Thoracic aorta (tissue), 2 donors: ENCODE measurements around the gene SHC1. TPM values are rescaled to one million over a fixed set of nuclear protein-coding genes. Genes with fewer than 3 reads are reported as not detected.
"Not testable (repeated sequence)": the region's sequence is repeated elsewhere in the genome, so short reads cannot be mapped to it uniquely, and the experiment has no call there.

Experiments
- ATAC-seq: fragments of 150-250 bp; one replicate; pipeline ENCODE4 v1.8.0; 2017; ENCODE audit warnings: low read depth; ENCODE audit not compliant: insufficient number of reproducible peaks, low FRiP score
- DNase-seq: peaks from one replicate; pipeline ENCODE4 v3.0.0-alpha.2; 2020; ENCODE audit warnings: low spot score
- H3K27ac ChIP-seq, 2 donors: fragments of 200-600 bp; sonication (generic); 1 replicate in 1 of 2; 2 replicates in 1 of 2; pipeline ENCODE4 v1.5.1; 2016; ENCODE audit warnings: mild to moderate bottlenecking in 2 of 2, moderate library complexity in 2 of 2
- H3K27me3 ChIP-seq: fragments of 200-600 bp; sonication (generic); replicated peaks from 2 replicates; pipeline ENCODE4 v1.6.0; 2016; ENCODE audit warnings: mild to moderate bottlenecking; ENCODE audit not compliant: insufficient read depth
- H3K36me3 ChIP-seq: fragments of 200-600 bp; sonication (generic); one replicate; pipeline ENCODE4 v1.5.1; 2016
- H3K4me1 ChIP-seq, 2 donors: fragments of 200-600 bp; sonication (generic); 1 replicate in 1 of 2; 2 replicates in 1 of 2; pipeline versions ENCODE4 v1.5.1 to v1.6.0; 2016; ENCODE audit warnings: low read depth in 2 of 2, mild to moderate bottlenecking in 1 of 2; ENCODE audit not compliant: control insufficient read depth in 1 of 2
- H3K4me3 ChIP-seq: fragments of 200-600 bp; sonication (generic); 2 replicates; pipeline ENCODE4 v1.5.1; 2016; ENCODE audit warnings: mild to moderate bottlenecking
- H3K9me3 ChIP-seq: fragments of 200-600 bp; sonication (generic); 2 replicates; pipeline ENCODE4 v1.5.1; 2016
- total RNA-seq, 2 donors: library from RNA; depleted of rRNA; stranded (reverse); fragments of >200 nt; gene quantifications; one replicate each; pipeline versions ENCODE4 v1.1.0 to v1.2.3, GENCODE V29; 2016
- TF ChIP-seq, protein P1 (sequence below): fragments of 200-600 bp; sonication (generic); IDR thresholded peaks from one replicate; pipeline ENCODE4 v1.5.1; 2019; ENCODE audit warnings: antibody characterized with exemption

Gene SHC1
- total RNA-seq, 2 donors from 2014 or later, result 129 to 174 TPM

GRCh38 chr1:154988058-154988954, 17.8 kb upstream of the SHC1 start:
- H3K4me3 ChIP-seq, result no peak overlapping the region
- H3K27me3 ChIP-seq, result no peaks in the 10 kb centered on the region
- no peak for ATAC-seq
- TF ChIP-seq, protein P1, sequence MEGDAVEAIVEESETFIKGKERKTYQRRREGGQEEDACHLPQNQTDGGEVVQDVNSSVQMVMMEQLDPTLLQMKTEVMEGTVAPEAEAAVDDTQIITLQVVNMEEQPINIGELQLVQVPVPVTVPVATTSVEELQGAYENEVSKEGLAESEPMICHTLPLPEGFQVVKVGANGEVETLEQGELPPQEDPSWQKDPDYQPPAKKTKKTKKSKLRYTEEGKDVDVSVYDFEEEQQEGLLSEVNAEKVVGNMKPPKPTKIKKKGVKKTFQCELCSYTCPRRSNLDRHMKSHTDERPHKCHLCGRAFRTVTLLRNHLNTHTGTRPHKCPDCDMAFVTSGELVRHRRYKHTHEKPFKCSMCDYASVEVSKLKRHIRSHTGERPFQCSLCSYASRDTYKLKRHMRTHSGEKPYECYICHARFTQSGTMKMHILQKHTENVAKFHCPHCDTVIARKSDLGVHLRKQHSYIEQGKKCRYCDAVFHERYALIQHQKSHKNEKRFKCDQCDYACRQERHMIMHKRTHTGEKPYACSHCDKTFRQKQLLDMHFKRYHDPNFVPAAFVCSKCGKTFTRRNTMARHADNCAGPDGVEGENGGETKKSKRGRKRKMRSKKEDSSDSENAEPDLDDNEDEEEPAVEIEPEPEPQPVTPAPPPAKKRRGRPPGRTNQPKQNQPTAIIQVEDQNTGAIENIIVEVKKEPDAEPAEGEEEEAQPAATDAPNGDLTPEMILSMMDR, result no peak
- H3K27ac ChIP-seq, result no peak overlapping the region
- DNase-seq, result no peak
- no peaks in the 10 kb centered on the region for H3K9me3 ChIP-seq
- peaks cover 17% of the 10 kb centered on the region for H3K36me3 ChIP-seq
- H3K4me1 ChIP-seq, result peaks cover 6 to 9% of the 10 kb centered on the region in 2 donors

DNA sequence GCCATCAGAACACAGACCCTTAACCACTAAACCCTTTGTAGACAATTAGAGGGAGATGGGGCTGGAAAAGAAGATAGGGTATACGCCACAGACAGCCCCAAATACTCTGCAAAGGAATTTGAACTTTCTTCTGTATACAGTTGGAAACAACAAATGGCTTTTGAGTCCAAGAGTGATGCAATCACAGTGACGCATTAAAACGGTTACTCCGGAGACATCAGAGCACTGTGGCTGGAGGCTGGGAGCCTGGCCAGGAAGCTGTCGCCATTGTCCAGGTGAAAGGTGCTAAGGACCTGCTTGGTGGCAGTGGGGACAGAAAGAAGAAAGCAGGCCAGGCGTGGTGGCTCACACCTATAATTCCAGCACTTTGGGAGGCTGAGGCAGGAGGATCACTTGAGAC, 16.8 kb upstream of the SHC1 start:
- Histone ChIP-seq H3K36me3 (peaks cover 17% of the 10 kb centered on the region), H3K9me3 (no peaks in the 10 kb centered on the region), H3K27ac (no peak overlapping the region), H3K4me1 (peaks cover 9 to 15% of the 10 kb centered on the region in 2 donors), H3K27me3 (no peaks in the 10 kb centered on the region), H3K4me3 (no peak overlapping the region)
- ATAC-seq (no peak), DNase-seq (no peak)
- TF ChIP-seq, protein P1, result no peak

- H3K4me3 ChIP-seq, H3K27me3 ChIP-seq, H3K27ac ChIP-seq, H3K9me3 ChIP-seq, ATAC-seq, DNase-seq: not testable (repeated sequence)
- H3K36me3 ChIP-seq, result peaks cover 17% of the 10 kb centered on the region
- H3K4me1 ChIP-seq, result peaks cover 9 to 16% of the 10 kb centered on the region in 2 donors
Measured at GRCh38 chr1:154986736-154987135, 16.2 kb upstream of the SHC1 start.

DNA sequence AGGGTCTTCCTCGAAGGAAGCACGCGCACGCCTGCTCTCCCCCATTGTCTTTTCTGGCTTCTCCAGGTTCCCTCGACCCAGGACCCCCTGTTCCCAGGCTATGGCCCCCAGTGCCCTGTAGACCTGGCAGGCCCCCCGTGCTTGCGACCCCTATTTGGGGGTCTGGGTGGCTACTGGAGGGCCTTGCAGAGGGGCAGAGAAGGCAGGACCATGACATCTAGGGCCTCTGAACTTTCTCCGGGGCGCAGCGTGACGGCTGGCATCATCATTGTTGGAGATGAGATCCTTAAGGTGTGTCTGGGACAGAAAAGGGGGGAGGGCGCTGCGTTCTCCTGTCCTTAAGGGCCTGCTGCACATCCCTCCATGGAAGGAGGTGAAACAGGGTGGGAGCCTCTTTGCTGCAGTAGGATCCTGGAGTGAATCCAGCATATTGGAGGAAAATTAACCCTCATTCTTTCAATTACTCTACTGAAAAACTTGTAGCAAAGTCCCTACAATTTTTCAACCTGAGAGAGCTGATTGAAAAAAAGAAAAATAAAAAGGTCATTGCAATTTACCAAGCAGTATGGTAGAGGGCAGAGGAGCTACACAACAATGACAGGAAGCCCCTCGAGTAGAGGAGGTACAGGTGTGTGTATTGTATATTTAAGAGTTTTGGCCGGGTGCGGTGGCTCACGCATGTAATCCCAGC, 13.4 kb upstream of the SHC1 start:
- H3K9me3 ChIP-seq, result no peaks in the 10 kb centered on the region
- peaks cover 9 to 16% of the 10 kb centered on the region in 2 donors for H3K4me1 ChIP-seq
- peaks cover 15% of the 10 kb centered on the region for H3K36me3 ChIP-seq
- ATAC-seq (no peak), DNase-seq (no peak)
- no peaks in the 10 kb centered on the region for H3K27me3 ChIP-seq
- H3K4me3 ChIP-seq, result peak overlapping the region; percentile 71
- TF ChIP-seq, protein P1, result no peak
- H3K27ac ChIP-seq, result peak overlapping the region; percentile 10 to 15

- peak within 1 kb of the TSS; percentile 10 to 42 for H3K27ac ChIP-seq
- H3K9me3 ChIP-seq, result no peaks in the 10 kb centered on the region
- peaks cover 9 to 16% of the 10 kb centered on the region in 2 donors for H3K4me1 ChIP-seq
- peak within 1 kb of the TSS; percentile 71 for H3K4me3 ChIP-seq
- ATAC-seq, result peak; percentile 100
- TF ChIP-seq, protein P1, result no peak
- no peaks in the 10 kb centered on the region for H3K27me3 ChIP-seq
- DNase-seq, result peak; percentile 98
- peaks cover 12% of the 10 kb centered on the region for H3K36me3 ChIP-seq
Measured at GRCh38 chr1:154982897-154983648, 12.5 kb upstream of the SHC1 start, which contains the start of gene FLAD1. Gene FLAD1 (plus strand): TSS chr1:154983344. CDS start chr1:154983695, 351 bp downstream.
